ENCODE measurements around the gene NFATC3. TPM values are rescaled to one million over a fixed set of nuclear protein-coding genes. Genes with fewer than 3 reads are reported as not detected.

The NFATC3 gene
- total RNA-seq, 1 experiment from 2014 or later, result 15.4 TPM

GRCh38 chr16:68072038-68072695 lies 13.0 kb upstream of the NFATC3 start:
- DNase-seq (ENCODE audit: low read depth), result no peak

GRCh38 chr16:68073902-68074760 lies 11.0 kb upstream of the NFATC3 start:
- no peak for DNase-seq (ENCODE audit: low read depth)

GRCh38 chr16:68074850-68075555 lies 10.2 kb upstream of the NFATC3 start:
- no peak for DNase-seq (ENCODE audit: low read depth)

GRCh38 chr16:68075980-68076379 lies 9.2 kb upstream of the NFATC3 start:
- no peak for DNase-seq (ENCODE audit: low read depth)

GRCh38 chr16:68076560-68076959 lies 8.6 kb upstream of the NFATC3 start:
- DNase-seq (ENCODE audit: low read depth), result no peak

- no peak for DNase-seq (ENCODE audit: low read depth)
Observed at GRCh38 chr16:68077866-68078700, 7.1 kb upstream of the NFATC3 start.

- DNase-seq (ENCODE audit: low read depth), result no peak
Observed at GRCh38 chr16:68078701-68079375, 6.3 kb upstream of the NFATC3 start.

GRCh38 chr16:68079376-68079625 lies 5.9 kb upstream of the NFATC3 start:
- DNase-seq (ENCODE audit: low read depth), result no peak

GRCh38 chr16:68079626-68080344 lies 5.4 kb upstream of the NFATC3 start:
- DNase-seq (ENCODE audit: low read depth), result no peak

- no peak for DNase-seq (ENCODE audit: low read depth)
Observed at GRCh38 chr16:68081861-68082628, 3.1 kb upstream of the NFATC3 start.

- no peak for DNase-seq (ENCODE audit: low read depth)
Observed at GRCh38 chr16:68082629-68083238, 2.4 kb upstream of the NFATC3 start.

GRCh38 chr16:68083239-68083781 lies 1.9 kb upstream of the NFATC3 start:
- no peak for DNase-seq (ENCODE audit: low read depth)

GRCh38 chr16:68083861-68084503 lies 1.2 kb upstream of the NFATC3 start:
- no peak for DNase-seq (ENCODE audit: low read depth)

- peak; percentile 89 for DNase-seq (ENCODE audit: low read depth)
Observed at GRCh38 chr16:68084504-68085258, 489 bp upstream of the NFATC3 start.

- peak; percentile 45 for DNase-seq (ENCODE audit: low read depth)
Observed at GRCh38 chr16:68086336-68086841, 1.2 kb downstream of the NFATC3 start.

- peak; percentile 16 for DNase-seq (ENCODE audit: low read depth)
Observed at GRCh38 chr16:68086860-68087268, 1.7 kb downstream of the NFATC3 start.

- no peak for DNase-seq (ENCODE audit: low read depth)
Observed at GRCh38 chr16:68087688-68088087, 2.5 kb downstream of the NFATC3 start.
